ENCODE results near the gene N4BP2L2. TPM values are rescaled to one million over a fixed set of nuclear protein-coding genes. Genes with fewer than 3 reads are reported as not detected.

N4BP2L2 gene
- total and polyA plus RNA-seq, 2 of the 8 experiments (the other 6 are each of a cell fraction or from before 2014, with no cell fraction given): 14.6 to 67.6 TPM

DNA sequence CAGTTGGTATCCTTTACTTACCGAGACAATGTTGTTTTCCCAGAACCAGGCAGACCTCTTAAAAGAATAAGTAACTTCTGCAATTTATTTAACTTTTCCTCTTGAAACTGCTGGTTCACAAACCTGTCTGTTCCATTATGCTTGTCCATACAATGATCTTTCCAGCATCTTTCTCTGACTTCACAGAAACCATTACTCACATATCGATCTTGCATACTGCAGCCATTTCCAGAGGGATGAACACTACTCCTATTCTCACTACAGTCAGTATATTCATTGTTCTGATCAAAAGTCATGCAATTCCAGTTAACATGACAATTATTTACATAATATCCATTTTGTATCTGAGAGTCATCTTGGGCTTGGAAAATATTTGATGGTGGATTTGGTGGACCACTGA is 2.8 kb downstream of the N4BP2L2 start:
- H3K27ac ChIP-seq (ENCODE audit: low read depth, low read length): no peak overlapping the region
- no peak overlapping the region for H2BK15ac ChIP-seq (ENCODE audit: low read length)
- no peak overlapping the region for H2BK12ac ChIP-seq (ENCODE audit: low read depth, low read length)
- peaks cover 0 to 64% of the 10 kb centered on the region in 2 experiments; a peak in 3 of 4 replicates for H3K79me2 ChIP-seq (ENCODE audit: control insufficient read depth in 1 of 2, insufficient read depth in 2 of 2, low read length in 2 of 2)
- no peak overlapping the region for H3K23ac ChIP-seq (ENCODE audit: insufficient read length)
- peaks cover 0 to 25% (median 8%) of the 10 kb centered on the region in 4 experiments; a peak in 5 of 8 replicates for H3K36me3 ChIP-seq (ENCODE audit: control insufficient read depth in 2 of 4, insufficient read depth in 4 of 4, low read length in 3 of 4)
- H3K4me1 ChIP-seq (replicated peaks in 1 of 4; ENCODE audit: control insufficient read depth in 3 of 4, insufficient read depth in 4 of 4, low read length in 3 of 4): no peaks in the 10 kb centered on the region; a peak in 1 of 7 replicates
- no peak overlapping the region for H3K18ac ChIP-seq (ENCODE audit: extremely low read depth, low read length)
- H2AK5ac ChIP-seq (ENCODE audit: low read depth, low read length): no peak overlapping the region
- H3K4me3 ChIP-seq (ENCODE audit: extremely low read depth in 1 of 4, insufficient read depth in 2 of 4, low read depth in 3 of 4, low read length in 4 of 4): no peak overlapping the region
- no peaks in the 10 kb centered on the region; the same call in 1 of the 2 replicates for H3K23me2 ChIP-seq (ENCODE audit: low read depth, low read length)
- no peak overlapping the region for H3K4ac ChIP-seq (replicated peaks; ENCODE audit: insufficient read length, low read depth, low read length)
- H4K91ac ChIP-seq (replicated peaks; ENCODE audit: insufficient read length, low read length): no peak overlapping the region
- H3K56ac ChIP-seq (replicated peaks; ENCODE audit: insufficient read length, low read depth, low read length): no peak overlapping the region
- TF ChIP-seq RAD21 (IDR thresholded peaks at IDR 0.05 in 1 of 2, conservative IDR thresholded peaks at IDR 0.05 in 1 of 2; ENCODE audit: low read depth in 2 of 2, low read length in 2 of 2) (no peak), RNF2 (IDR thresholded peaks at IDR 0.05; ENCODE audit: borderline replicate concordance, low read depth, low read length, missing control alignments, poor library complexity, severe bottlenecking) (no peak)
- H2AFZ ChIP-seq (ENCODE audit: low read length): no peak overlapping the region
- H2BK120ac ChIP-seq (replicated peaks; ENCODE audit: low read depth, low read length): no peak overlapping the region
- H4K5ac ChIP-seq (ENCODE audit: insufficient read length, low read depth, low read length): no peak overlapping the region
- H4K20me1 ChIP-seq (replicated peaks in 1 of 2; ENCODE audit: control insufficient read depth in 1 of 2, insufficient read depth in 2 of 2, low read length in 2 of 2): peaks cover 3 to 7% of the 10 kb centered on the region in 2 experiments
- no peak overlapping the region for H4K8ac ChIP-seq (ENCODE audit: extremely low read depth, insufficient read depth, low read length)
- H3K9me3 ChIP-seq (ENCODE audit: insufficient read depth in 2 of 2, low read depth in 1 of 2, low read length in 1 of 2): no peaks in the 10 kb centered on the region
- H3K9ac ChIP-seq (replicated peaks in 1 of 4; ENCODE audit: extremely low read depth in 1 of 4, low read depth in 3 of 4, low read length in 3 of 4): no peak overlapping the region
- no peak overlapping the region for H2BK5ac ChIP-seq (ENCODE audit: low read depth, low read length)
- H3K4me2 ChIP-seq (ENCODE audit: insufficient read depth in 1 of 2, low read depth in 2 of 2, low read length in 2 of 2): no peak overlapping the region
- DNase-seq (ENCODE audit: low read depth in 1 of 2, low spot score in 2 of 2): no peak
- POLR2A ChIA-PET (ENCODE audit: partially characterized antibody): no interaction called here
- H3K14ac ChIP-seq (ENCODE audit: insufficient read length): no peak overlapping the region
- H3K79me1 ChIP-seq (ENCODE audit: low read depth, low read length): no peaks in the 10 kb centered on the region
- H2BK20ac ChIP-seq (ENCODE audit: low read length): no peak overlapping the region
- no peak for FAIRE-seq
- CTCF ChIA-PET (ENCODE audit: partially characterized antibody): no interaction called here
- 88% methylated on average over 2 of the region's 2 CpGs; no CpG with 5 or more reads in 1 of the 2 experiments for WGBS, 2 experiments (ENCODE audit: extremely low coverage in 1 of 2, insufficient coverage in 1 of 2, insufficient read length in 1 of 2, insufficient replicate concordance in 2 of 2, low coverage in 1 of 2, low lambda C conversion rate in 2 of 2, missing lambda C conversion rate in 1 of 2)
- no peaks in the 10 kb centered on the region for H3K27me3 ChIP-seq (replicated peaks in 1 of 4; ENCODE audit: control insufficient read depth in 3 of 4, extremely low read depth in 1 of 4, insufficient read depth in 3 of 4, low read length in 3 of 4)
